ENCODE measurements around the gene FRG1.
"Not testable (repeated sequence)": the region's sequence is repeated elsewhere in the genome, so short reads cannot be mapped to it uniquely, and the experiment has no call there.

FRG1 gene

DNA sequence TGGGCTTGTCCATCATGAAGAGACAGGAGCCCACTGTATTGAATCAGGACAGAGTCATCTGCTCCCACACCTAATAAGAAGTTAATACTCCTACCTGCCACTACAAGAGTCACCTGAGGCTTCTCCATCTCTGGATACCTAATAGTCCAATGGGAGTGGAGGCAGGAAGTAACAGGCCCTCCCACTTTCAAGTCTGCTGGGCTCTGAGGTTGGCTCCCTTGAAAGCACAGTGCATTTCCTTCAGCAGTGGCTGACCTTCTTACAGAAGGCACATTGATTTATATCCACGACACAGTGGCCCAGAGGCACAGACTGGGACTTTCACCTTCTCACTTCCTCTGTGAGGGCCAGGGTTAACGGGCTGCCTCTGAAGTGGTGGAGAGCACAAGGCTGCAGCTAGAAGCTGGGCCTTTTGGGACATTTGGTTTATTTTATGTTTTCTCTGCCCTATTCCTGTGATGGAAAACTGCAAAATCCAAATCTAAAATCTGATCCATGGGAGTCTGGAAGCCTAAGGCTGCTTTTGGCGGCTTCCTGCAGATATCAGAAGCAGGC, 48.3 kb downstream of the FRG1 start:
- no peak for DNase-seq

DNA sequence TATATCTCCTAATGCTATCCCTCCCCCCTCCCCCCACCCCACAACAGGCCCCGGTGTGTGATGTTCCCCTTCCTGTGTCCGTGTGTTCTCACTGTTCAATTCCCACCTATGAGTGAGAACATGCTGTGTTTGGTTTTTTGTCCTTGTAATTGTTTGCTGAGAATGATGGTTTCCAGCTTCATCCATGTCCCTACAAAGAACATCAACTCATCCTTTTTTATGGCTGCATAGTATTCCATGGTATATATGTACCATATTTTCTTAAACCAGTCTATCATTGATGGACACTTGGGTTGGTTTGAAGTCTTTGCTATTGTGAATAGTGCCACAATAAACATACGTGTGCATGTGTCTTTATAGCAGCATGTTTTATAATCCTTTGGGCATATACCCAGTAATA, 49.3 kb downstream of the FRG1 start:
- not testable (repeated sequence) for DNase-seq
